Measurements from ENCODE around the gene SCN5A. TPM values are rescaled to one million over a fixed set of nuclear protein-coding genes. Genes with fewer than 3 reads are reported as not detected.

SCN5A gene
- total RNA-seq, 1 experiment from 2014 or later: 0.24 TPM

DNA sequence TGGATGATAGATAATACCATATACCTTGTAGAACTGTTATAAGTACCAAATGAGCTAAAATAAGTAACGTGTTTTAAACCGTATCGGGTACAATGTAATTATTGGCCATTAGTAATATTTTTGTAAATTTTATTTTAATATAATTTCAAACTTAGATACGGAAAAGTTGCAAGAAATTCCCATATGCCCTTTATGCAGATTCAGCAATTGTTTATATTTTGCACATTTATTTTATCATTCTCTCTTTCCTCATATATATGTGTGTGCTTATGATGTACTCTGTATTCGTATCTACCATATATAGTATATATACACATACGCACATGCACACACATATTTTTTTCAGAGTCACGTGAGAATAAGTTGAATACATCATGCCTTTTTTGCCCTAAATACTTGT, 114.9 kb downstream of the SCN5A start:
- in situ Hi-C loops (cut with HindIII; ENCODE audit: low sequenced_read_pairs): no loop called here

DNA sequence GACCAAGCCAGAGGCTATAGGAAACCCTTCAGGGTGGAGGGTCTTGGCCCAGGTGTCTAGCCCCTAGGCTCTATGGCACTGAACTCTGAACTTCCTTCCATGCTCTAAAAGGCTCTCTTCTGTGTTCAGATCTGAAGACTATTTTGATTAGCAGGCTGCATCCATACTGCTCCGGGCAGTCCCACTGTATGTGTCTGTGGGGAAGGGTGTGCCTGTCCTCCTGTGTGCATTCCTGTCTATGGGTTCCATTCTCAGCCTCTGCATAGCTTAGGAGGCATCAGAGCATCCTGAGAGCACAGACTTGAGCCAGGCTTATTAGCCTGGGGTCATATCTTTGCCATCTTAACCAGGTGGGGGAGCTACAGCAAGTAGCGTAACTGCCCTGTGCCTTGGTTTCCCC, 115.3 kb downstream of the SCN5A start:
- no peak for DNase-seq (ENCODE audit: low spot score)
- in situ Hi-C loops (cut with HindIII; ENCODE audit: low sequenced_read_pairs): no loop called here

More for the DNA sequence above, 114.9 kb downstream of the SCN5A start:
- DNase-seq (ENCODE audit: low spot score): no peak

DNA sequence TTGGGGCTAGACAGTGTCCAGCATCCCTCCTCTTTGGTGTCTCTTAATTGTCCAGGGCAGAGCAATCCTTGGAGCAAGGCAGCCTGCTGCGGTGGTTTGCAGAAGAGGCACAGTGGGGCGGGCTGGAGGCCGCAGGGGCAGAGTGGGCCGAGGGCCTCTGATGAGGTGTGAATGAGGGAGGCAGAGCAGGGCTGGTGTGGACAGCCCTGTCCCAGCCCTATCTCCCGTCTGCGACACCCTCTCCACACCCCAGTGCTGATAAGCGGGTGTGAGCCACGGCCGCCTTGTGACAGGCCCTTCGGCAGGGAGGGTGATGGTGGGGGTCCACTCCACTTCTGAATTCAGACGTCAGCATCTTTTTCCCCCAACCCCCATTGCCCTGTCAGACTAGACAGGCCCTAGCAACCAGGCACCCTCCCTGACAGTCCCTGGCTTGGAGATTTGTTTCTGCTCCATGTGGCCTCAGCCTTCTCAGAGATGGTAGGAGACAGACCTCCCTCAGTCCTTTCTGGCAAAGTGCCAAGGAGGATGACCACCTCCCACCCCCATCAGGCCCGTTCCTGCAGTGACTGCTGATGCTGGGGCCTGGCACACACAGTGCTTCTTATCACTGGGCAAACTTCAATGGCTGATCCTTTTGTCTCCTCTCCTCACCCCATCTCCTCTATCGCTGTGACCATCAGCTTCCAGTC, 116.1 kb downstream of the SCN5A start:
- DNase-seq (ENCODE audit: low spot score): no peak
- in situ Hi-C loops (cut with HindIII; ENCODE audit: low sequenced_read_pairs): no loop called here

DNA sequence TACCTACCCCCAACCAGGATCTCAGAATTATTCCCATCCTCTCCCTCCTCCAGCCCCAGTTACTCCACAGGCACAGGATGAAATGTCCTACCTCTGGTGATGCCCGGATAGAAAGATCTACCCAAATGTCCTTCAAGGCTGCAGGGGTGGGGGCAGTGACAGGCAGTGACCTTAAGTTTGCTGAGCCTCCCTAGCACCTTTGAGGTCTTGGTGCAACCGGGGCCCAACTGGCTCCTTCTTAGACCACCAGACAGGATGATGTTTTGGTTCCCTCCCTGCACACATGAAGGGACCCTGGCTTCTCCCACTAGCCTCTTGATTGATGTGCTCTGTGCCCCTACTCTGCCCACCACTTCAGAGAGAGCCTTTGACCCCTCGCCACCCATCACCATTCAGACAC, 117.0 kb downstream of the SCN5A start:
- no peak for DNase-seq (ENCODE audit: low spot score)
- in situ Hi-C loops (cut with HindIII; ENCODE audit: low sequenced_read_pairs): no loop called here

DNA sequence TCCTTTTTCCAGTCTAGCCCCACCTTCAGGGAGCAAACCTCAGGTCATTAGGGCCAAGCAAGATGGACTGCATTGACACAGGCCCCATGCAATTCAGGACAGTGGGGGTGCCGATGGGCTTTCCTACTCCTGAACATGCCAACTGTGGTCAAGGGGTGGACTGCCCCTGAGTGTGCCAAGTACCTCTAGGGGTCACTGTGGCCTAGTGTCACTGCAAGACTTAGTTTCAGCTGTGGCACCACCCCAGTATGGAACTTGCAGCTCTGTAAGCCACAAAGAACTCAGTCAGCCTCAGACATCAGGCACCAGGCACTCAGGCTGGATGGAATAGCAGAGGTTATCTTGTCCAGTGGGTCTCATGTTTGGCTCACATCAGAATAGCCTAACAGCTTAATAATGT, 121.0 kb downstream of the SCN5A start:
- no peak for DNase-seq (ENCODE audit: low spot score)
- in situ Hi-C loops (cut with HindIII; ENCODE audit: low sequenced_read_pairs): no loop called here

DNA sequence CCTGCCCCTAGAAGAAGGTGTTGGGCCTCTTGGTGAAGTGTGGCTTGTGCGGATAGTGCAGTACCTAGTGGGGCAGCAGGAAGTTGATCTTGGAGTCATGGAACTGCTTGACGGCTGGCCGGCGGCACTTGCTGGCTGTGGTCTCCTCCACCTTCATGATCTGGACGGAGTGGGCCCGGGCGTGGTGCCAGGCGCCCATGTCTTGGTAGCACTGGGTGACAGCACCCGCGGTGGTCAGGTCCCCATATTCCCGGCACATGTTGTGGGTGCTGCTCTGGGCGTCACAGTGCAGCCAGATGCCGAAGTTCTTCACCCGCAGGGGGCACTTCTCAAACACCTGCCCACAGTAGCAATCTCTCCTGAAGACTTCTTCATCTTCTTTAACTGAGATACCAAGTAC, 122.7 kb downstream of the SCN5A start:
- no peak for DNase-seq (ENCODE audit: low spot score)
- in situ Hi-C loops (cut with HindIII; ENCODE audit: low sequenced_read_pairs): no loop called here

DNA sequence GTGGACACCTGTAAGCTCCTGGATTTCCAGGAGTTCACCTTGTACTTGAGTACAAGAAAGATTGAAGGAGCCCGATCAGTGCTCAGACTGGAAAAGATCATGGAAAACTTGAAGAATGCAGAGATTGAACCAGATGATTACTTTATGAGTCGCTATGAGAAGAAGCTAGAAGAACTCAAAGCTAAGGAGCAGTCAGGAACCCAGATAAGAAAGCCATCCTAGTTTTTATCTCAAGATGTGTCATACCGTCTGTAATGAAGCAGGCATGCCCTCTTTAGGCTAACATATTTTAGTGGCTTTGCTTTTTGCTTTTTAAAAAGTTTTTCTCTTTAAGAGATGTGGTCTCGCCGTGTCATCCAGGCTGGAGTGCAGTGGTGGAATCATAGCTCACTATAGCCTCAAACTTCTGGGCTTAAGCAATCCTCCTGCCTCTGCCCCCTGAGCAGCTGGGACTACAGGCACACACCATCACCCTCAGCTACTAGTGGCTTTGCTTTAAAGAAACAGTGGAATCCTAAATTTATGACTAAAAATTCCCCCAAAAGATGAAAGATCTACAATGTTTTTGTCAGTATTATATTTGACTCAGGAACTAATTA, 125.2 kb downstream of the SCN5A start:
- in situ Hi-C loops (cut with HindIII; ENCODE audit: low sequenced_read_pairs): no loop called here
- DNase-seq (ENCODE audit: low spot score): no peak

DNA sequence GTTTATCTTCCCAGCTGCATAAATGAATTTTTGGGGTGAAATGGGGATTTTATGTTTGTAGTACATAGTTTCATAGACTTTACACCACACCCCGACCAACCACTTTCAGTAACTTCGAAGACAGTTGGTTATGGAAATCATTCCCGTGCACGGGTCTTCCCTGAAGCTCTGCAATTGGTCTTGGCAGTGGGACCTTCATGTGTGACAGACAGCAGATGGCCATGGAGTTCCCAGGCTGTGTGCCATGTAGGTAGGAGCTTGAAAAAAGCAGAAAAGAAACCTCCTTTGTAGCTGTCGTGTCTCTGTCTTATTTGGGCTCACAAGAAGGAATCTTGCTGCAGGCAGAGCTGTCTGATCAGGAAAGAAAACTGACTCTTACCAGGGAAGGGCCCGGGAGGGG, 127.5 kb downstream of the SCN5A start:
- in situ Hi-C loops (cut with HindIII; ENCODE audit: low sequenced_read_pairs): no loop called here
- peak; percentile 94 for DNase-seq (ENCODE audit: low spot score)

DNA sequence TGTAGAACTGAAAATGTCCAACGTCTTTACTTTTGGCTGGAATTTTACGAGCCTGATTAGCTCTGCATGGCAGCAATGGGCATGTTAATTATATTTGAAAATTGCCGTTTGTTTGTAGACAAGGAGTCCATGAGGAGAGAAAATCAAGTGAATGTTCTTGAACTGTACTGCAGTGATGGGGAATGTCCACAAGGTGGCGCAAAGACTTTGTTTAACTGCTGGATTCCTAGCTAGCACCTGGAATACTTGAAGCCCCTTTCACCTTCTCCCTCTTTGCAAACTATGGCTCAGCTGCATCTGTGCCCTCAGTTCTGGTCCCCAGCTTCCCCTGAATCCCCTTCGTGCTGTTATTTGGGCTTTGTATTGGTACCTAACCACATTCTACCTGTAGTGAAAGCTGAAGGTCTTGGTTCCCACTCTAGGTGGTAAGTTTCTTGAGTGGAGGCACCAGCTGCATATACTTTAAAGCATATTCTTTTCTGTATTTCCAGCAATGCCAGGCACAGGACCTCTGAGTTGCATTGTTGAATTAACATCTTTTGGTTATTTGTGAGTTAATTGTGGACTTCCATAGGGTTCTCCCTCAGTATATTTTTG, 128.0 kb downstream of the SCN5A start:
- in situ Hi-C loops (cut with HindIII; ENCODE audit: low sequenced_read_pairs): no loop called here
- peak; percentile 83 for DNase-seq (ENCODE audit: low spot score)

DNA sequence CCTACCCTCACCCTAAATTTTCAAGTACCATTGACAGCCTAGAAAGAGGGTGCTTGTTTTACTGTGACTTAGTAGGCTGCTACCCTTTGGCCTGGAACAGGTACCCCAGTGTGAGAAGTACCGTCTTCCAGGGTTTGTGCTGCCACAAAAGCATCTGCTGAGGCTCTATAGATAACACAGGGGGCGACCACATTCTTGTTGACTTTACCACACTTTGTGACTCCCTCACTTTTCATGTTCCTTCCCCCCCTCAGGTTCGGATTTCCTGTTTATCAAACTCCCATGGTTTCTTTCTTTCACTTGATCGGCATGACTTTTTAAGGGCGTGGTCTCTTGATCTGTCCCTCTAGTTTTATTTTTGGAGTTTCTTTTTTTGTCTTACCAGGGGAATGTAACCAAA, 129.8 kb downstream of the SCN5A start:
- in situ Hi-C loops (cut with HindIII; ENCODE audit: low sequenced_read_pairs): no loop called here
- DNase-seq (ENCODE audit: low spot score): no peak

DNA sequence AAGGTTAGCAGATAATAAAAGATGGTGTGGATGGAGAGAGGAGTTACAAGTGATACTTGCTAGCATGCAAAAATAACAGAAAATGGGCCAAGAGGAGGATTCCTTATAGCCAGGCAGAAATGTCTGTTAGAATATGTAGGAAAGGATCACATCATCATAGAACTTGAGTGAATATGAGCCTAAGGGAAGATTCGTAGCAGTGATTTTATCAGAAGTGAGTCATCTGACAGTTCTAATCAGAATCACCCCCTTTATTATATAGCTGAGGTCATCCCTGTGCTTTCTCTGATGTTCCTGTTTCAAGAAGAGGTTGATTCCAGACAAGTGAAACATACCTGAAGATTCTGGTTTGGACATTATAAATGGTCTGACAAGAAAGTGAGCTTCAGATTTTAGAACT, 130.5 kb downstream of the SCN5A start:
- DNase-seq (ENCODE audit: low spot score): no peak

DNA sequence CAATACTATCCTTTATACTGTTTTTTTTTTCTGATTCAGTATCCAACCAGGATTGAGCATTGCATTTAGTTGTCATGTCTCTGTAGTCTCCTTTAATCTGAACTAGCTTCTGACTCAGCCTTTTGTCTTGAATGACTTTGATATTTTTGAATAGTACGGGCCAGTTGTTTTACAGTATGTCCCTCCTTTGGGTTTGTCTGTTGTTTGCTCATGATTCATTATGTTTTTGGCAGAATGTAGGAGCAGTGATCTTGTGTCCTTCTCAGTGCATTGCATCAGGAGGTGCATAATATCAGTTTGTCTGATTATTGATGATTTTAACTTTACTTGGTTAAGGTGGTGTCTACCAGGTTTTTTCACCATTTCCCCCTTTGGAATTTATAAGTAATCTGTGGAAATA, 132.8 kb downstream of the SCN5A start:
- no peak for DNase-seq (ENCODE audit: low spot score)
- in situ Hi-C loops (cut with HindIII; ENCODE audit: low sequenced_read_pairs): no loop called here

More for the DNA sequence above, 130.5 kb downstream of the SCN5A start:
- in situ Hi-C loops (cut with HindIII; ENCODE audit: low sequenced_read_pairs): no loop called here

DNA sequence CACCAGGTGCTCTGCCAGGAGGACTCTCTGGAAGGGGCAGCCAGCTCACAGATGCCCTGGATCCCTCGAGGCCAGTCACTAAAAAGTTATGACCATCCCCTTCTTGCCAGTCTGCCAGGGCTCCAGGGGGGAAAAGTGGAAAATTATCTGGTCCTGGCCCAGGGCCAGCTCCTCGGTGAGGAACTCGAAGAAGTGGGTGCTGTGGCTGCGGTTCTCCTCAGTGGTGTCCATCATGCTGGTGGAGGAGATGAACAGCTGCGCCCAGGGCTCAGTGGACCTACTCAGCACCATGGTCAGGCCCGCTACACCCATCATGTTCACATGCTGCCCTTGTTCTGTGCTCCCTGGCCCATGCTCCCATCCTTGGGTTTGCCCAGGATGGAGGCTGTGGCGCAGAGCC, 134.1 kb downstream of the SCN5A start:
- in situ Hi-C loops (cut with HindIII; ENCODE audit: low sequenced_read_pairs): no loop called here
- DNase-seq (ENCODE audit: low spot score): no peak

DNA sequence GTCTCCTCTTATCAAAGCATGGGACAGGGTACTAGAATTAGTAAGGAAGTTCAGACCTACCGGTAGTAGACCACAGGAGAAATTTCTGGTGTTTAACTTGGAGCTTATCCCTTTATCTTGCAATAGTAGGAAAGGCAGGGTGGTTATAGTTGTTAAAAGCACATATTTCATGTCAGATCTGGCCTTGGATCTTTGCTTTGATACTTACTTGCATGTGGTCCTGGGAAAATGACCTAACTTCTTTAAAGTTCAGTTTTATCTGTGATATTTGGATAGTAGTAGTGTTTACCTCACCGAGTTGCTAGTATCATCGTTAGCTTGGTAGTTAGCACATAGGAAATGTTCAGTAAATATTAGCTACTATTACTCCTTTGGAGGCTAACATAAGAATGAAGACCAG, 137.9 kb downstream of the SCN5A start:
- DNase-seq (ENCODE audit: low spot score): no peak
- in situ Hi-C loops (cut with HindIII; ENCODE audit: low sequenced_read_pairs): no loop called here

DNA sequence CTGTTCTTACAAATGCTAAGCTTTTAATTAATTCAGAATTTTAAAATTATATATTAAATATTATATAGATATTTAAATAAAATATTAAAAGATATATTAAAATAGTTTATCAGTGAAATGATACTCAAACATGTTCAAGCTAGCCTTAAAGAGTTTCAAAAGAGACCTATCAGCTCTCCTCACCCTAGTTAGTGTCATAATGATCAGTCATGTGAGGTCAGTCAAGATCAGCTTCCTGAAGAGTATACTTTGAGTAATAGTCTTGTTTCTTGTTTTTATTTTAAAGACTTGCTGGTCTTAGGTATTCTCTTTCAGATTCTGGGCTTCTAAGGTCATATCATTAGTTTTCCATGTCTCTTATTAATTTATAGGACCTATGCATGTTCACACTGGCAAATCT, 138.9 kb downstream of the SCN5A start:
- no peak for DNase-seq (ENCODE audit: low spot score)
- in situ Hi-C loops (cut with HindIII; ENCODE audit: low sequenced_read_pairs): no loop called here

DNA sequence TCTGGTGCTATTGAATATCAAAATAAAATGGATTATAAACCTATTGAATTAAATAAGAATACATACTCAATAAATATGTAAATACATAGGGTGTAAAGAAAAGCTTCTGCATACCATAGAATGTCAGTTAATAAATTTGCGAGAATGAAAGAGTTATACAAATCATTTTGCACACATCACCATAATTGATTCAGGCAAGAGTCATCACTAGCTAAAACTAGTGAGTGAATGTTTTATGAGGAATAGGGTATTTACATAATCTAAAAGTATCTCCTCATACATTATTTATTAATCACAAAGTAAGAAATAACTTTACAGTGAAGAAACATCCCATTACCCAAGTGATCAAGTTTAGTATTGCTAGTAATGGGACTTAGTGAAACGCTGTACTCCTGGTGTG, 139.8 kb downstream of the SCN5A start:
- in situ Hi-C loops (cut with HindIII; ENCODE audit: low sequenced_read_pairs): no loop called here
- no peak for DNase-seq (ENCODE audit: low spot score)

DNA sequence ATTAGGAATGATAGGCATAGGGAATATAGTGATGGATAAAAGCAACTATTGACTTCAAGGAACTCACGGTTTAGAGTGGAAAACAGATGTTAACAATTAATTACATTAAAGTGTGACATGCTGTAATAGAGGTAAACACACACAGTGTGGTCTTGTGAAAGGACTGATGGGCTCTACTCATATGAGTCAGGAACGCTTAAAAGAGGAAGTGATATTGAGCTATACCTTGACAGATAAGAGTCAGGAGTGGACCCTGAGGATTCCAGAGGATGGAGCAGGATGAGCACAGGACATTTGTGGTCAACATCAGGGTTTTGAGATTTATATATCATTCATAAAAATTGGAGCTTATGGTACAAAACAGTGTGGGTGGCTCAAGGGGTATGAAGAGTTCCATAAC, 142.4 kb downstream of the SCN5A start:
- in situ Hi-C loops (cut with HindIII; ENCODE audit: low sequenced_read_pairs): no loop called here
- no peak for DNase-seq (ENCODE audit: low spot score)

DNA sequence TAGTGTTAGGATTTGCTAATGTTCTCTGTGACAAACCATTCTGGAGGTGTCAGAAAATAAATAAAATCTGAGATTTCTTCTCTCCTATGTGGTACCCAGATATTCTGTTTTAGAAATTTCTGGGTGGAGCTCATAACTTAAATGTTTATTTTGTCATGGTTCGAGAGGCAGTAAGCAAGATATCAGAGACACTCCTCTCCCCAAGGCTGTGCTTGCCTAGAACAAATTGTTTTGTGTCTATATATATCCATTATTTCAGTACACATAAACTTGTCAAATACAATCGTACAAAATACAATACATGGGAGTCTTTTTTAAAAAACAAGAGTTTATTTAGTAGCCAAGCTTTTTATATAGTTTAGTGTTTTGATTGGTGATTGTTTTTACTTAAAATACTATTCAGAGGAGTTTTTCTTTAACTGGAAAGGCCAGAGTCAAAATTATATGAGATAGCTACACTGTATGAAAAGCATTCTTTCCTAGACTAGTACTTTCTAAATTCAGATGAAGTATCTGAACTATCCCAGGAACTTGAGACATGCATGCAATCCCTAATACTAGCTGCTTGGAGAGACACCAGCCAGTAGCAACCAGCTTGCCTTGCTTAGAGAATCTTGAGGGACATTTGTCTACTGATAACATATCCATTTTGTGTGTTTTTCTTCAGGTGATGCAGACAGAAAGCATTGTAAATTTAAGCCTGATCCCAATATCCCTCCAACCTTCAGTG, 148.6 kb downstream of the SCN5A start:
- no peak for DNase-seq (ENCODE audit: low spot score)
- in situ Hi-C loops (cut with HindIII; ENCODE audit: low sequenced_read_pairs): no loop called here

Measured in G401 (cell line).